GM18519 (cell line): Measurements from ENCODE around the gene MARCHF11.

Experiments
- ATAC-seq: cut with Tn5 transposase; IDR thresholded peaks from one replicate; pipeline ENCODE4 v1.9.1; 2021; ENCODE audit warnings: mild to moderate bottlenecking, moderate library complexity; ENCODE audit not compliant: unreplicated experiment, low FRiP score

The MARCHF11 gene, protein sequence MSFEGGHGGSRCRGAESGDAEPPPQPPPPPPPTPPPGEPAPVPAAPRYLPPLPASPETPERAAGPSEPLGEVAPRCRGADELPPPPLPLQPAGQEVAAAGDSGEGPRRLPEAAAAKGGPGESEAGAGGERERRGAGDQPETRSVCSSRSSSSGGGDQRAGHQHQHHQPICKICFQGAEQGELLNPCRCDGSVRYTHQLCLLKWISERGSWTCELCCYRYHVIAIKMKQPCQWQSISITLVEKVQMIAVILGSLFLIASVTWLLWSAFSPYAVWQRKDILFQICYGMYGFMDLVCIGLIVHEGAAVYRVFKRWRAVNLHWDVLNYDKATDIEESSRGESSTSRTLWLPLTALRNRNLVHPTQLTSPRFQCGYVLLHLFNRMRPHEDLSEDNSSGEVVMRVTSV

DNA sequence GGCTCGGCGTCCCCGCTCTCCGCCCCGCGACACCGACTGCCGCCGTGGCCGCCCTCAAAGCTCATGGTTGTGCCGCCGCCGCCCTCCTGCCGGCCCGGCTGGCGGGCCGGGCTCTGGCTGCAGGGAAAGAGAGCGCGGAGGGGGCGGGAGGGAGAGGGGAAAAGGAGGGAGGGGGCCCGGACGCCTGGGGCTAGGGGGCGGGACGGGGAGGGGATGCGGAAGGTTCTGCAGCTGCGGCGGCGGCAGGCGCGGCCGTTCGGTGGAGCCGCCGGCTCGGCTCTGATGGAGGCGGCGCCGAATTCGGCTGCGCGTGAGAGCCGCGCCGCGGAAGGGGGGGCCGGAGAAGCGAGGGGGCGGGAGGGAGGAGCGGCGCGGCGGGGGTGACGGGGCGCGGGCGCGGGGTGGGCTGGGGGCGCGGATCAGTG is at the start of gene MARCHF11:
Gene MARCHF11, minus strand, starts transcription at position 281 of the 425 bp plus-strand sequence. Its CDS starts 216 bp downstream, at position 65.
- ATAC-seq: no peak

DNA sequence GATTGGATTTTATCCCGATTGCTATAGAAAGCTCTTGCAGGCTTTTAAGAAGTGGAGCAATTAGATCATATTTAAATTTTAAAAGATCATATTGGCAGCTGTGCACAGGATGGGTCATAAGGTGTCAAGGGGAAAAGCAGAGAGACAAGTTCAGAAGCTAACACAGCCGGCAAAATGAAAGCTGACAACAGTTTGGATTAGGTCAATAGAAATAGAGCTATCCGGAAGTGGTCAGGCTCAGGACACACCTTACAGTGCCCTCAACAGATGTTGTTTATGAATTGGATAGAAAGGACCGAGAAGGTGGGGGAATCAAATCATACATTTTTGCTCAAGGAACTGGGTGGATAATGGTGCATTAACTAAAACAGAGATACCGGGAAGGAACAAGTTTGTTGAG is 46.3 kb upstream of the MARCHF11 start:
- ATAC-seq: no peak

DNA sequence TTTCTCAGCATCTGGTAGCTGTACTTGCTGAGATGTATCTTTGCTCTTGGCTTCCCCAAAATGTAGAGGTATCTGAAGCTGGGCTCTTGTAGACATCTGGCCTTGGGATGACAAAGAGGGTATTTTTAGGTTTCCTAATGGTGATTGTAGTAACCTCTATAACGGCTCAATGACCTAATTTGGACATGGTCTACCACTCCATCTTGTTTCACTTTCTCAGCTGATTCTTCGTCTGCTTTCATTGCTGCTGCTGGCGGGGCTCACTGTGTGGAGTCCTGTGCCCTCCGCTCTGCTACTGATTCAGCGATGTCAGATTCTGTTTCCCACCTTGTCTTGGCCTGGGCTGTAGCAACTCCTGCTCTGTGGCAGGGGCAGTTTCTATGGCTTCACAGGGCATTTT is 12.7 kb upstream of the MARCHF11 start:
- ATAC-seq: no peak

DNA sequence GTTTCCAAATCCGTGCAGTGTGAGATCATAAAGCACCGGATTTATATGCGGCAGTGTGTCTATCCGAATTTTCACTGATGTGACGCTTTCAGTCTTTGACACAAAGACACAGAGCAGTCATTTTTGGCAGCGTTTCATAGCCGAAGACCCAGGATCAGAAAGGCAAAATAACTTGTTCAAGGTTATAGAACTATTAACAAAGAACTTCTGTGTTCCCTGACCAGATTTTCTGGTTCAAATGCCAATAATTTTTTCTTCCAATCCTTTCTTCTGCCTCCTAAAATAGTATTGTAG is 1.1 kb upstream of the MARCHF11 start:
- ATAC-seq: no peak

DNA sequence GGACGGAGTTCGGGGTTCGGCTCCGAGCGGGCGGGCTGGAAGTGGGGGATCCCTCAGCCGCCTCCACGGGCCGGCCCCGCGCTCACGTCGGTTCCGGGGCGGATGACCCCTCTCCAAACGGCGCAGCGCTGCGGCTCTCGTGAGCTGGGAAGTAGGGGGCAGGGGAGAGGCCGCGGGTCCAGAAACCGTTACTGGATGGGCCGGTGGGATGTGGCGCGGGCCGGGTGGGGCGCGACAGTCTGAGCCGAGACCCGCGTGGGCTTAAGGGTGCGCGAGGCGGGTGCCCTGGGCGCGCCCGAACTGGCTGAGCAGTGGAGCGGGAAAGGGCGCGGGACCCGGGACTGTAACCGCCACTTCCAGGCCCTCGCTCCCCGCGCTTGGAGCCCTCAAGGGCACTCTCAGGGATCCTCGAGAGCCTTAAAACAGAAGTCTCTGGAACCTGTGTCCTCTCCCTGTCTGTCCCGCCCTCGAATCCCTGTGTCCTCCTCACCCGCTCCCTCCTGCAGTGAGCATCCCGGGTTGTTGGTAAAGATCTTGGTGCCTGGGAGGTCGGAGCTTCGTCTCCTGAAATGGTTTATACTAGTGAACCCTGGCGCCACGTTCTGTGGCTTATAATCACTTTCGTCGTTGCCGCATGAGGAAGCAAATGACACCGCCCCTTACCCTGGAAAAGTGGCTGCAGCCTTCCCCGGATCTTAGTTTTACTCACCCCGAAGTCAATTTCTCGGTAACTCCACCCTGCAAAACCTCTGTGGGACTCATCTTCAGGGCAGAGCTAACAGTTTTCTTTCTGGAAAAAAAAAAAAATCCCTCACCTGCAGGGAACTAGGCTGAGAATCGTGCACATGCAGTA is 571 bp upstream of the MARCHF11 start:
- no peak for ATAC-seq

DNA sequence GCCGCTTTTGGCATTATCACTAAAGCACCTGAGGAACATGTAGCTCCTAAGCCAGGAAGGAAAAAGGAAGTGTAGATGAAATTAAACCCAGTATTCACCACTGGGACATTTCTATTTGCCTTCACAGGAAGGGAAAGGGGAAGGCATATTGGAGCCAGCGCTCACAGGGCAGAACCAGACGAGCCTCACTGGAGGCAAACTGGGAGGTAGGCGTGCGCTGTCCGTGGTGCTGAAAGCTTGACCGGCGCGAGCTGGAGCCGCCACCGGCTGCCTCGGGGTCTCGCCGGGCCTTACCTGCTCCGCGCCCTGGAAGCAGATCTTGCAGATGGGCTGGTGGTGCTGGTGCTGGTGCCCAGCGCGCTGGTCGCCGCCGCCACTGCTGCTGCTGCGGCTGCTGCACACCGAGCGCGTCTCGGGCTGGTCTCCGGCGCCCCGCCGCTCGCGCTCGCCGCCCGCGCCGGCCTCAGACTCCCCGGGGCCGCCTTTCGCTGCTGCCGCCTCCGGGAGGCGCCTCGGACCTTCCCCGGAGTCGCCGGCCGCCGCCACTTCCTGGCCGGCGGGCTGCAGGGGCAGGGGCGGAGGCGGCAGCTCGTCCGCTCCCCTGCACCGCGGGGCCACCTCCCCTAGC is 732 bp downstream of the MARCHF11 start:
- no peak for ATAC-seq

DNA sequence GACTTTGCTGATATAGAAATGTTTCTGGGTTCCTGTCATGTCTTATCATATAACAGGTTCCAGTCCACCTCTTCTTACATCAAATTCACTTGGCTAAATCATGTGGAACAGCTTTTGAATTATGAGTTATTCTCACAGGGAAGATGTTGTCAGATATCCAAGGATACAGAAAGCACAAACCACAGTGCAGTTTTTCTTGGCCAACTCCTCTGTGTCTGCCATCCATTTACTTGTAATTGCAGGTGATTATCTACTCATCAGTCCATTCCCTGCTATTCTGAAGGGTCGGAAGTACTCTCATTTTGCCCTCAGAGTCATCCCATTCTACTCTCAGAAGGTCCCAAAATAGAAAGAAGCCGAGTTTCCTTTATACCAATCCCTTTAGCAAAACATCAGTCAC is 10.0 kb downstream of the MARCHF11 start:
- no peak for ATAC-seq

DNA sequence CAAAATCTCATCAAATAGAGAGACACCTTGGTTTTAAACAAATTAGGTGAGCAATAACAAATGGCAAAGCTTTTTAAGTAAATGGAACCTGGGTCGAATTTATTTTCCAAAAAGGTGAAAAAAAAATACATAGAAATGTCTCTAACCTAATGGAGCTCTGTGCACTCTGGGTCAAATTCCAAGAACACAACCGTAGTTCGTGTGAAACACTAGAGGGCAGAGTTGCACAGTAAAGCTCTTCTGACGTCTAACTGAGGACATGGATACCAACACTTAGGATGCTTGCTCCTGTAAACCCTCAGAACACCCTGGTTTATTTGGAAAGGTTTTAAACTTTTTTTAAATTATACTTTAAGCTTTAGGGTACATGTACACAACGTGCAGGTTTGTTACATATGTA is 18.9 kb downstream of the MARCHF11 start:
- peak; percentile 95 for ATAC-seq

DNA sequence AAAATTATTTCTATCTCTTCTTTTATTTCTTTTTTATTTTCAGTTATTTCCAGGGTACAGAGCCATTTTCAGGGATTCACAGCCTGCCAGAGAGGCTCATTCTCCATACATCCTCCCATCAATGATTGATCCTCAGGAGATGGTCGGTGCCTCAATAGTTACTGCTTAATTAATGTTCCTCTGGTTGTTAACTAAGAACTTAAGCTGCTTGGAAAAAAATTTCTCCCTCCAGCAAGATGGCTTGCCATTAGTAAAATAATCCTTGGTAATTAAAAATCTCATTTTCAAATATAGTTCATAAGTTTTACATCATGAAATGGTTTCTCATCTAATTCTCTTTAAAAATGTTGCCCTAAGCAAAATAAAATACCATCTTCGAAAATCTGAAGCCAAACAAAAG is 20.0 kb downstream of the MARCHF11 start:
- no peak for ATAC-seq

DNA sequence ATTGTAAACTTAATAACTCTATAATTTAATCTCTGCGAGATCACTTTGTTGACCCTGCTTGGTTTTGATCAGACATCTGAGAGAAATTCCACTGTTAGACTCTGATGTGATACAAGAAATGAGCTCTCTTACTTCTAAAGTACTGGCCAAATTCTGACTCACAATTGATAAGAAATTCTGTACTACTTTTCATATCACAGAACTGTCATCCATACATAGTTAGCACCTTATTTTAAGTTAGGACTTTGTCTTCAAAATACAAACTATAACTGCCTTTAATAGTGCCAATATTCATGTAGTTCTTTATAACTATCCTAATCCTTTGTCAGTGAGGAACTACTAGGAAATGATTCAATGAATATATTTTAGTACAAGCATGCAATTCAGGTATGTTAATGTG is 23.4 kb downstream of the MARCHF11 start:
- ATAC-seq: no peak

DNA sequence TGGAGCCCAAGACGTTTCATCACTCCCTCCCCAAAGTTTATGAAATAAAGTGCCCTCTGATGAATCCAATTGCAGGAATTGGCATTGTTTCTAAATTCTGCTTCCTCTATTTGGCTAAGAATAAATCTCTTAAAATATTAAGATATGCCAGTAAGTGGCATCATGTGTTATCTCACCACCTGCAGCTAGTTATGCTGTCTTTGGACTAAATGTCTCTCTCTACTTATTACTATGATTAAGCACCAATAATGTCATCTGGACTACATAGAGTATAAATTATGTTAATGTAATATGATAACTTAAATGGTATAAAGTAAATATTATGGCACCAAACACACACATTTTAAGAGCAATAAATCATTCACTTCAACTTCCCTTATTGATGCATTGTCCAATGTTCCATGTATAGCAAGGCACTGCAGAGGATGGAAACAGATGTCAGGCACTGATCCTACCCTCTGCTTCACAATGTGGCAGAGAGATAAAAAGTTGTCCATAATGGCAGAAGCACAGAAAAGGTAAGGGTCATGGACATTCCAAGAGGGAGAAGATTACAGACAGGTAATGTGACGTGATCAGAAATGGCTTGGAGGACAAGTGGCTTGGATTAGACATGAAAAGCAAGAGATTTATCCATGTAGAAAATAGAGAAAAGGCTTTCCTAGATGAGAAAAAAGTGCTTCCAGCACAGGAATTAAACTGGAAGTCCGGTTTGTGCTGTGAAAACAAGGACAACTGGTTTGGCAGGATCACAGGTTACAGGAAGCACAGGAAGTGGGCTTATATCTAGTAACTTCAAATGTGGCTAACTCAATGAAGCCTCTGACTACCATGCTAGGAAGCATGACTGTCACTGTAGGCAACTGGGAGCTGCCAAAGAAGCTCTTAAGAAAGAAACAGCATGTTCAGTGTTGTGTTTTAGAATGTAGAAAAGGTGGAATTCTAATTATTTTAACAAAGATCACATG is 26.7 kb downstream of the MARCHF11 start:
- ATAC-seq: no peak

DNA sequence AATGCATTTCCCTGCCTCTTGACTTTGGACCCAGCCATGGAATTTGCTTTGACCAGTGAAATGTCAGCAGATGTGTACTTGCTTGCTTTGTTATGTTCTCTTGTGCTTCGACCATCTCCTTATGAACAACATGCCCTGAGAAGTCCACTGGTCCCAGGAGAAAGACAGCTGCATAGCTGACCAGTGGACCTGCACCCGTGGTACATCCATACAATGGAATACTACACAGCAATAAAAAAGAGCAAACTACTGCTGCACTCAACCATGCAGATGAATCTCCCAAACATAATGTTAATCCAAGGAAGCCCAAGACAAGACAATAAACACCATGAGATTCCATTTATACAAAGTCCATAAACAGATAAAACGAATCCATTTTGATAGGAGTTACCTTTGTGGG is 30.0 kb downstream of the MARCHF11 start:
- no peak for ATAC-seq

DNA sequence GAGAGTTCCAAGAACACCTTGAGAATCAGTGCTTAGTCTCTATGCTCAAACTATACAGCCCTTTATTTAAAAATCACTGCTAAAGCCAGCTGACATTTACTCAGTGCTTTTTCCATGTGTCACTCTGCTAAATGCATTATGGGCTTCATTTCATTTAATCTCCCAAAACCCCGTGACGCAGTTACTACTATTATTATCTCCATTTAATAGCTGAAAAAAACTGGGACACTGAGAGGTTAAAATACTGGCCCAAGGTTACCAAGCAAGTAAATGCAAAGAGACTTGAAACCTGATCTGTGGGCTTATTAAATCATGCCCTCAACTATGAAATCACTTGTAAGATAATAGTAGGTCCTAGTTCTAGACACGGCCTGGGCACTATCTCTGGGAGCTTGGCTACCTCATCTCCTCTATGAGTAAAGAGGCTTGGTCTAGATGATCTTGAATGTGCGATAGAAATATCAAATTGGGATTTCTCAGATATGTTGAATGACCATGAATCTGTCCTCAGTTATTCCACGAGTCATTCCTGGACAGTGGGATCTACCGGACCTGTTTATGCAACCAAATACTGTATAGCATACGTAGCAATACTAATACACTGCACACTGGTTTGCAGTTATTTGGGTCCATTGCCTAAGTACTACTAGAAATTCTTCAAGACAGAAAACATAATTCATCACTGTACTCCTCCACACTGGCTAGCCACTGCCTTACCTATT is 32.3 kb downstream of the MARCHF11 start:
- ATAC-seq: no peak

DNA sequence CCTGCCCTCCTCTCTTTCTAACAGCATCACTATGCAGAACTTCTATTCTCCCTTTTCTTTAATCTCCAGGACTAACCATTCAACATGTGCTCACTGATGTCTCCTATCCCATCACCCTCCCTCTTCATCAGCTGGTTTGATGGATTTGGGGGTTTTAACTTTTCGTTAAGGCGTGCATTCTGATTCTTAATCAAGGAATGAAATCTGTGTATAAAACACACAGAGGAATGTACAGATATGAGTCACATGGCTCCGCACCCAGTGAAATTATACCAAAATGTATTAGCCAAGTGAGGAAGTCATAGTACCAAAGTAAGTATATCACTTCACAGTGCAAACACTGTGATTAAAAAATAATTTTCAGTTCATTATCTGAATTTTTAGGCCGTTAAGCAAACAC is 35.2 kb downstream of the MARCHF11 start:
- no peak for ATAC-seq

DNA sequence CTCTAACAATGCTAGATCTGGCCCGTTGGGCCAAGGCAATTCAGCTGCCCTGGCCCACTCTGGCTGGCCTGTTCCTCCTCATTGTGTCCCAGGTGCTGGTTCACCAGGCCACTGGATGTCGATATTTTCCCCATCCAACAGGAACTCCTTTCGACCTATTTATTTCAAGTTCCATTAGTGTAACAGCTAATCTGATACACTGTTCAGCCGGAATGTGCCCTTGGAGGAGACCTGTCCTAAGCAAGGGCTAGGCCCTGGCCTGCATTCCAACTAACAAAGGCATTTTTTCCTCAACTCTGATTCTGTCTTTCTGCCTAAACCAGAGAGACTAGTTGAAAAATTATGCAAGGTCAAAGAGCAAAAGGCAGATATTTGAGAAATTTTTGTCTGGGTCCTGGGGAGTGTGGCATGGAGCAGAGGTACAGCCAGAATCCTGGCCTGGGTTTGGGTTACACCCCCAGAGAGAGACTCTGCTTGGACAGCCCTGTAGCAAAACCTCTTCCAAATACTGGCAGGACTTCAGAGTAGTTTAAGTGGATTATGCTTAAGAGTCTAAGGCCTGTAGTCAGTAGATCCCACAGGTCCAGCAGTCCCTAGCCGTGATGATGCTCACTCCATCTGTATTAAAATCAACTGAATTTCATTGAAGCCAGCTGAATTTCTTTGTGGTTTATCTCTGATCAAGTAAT is 36.1 kb downstream of the MARCHF11 start:
- ATAC-seq: no peak

DNA sequence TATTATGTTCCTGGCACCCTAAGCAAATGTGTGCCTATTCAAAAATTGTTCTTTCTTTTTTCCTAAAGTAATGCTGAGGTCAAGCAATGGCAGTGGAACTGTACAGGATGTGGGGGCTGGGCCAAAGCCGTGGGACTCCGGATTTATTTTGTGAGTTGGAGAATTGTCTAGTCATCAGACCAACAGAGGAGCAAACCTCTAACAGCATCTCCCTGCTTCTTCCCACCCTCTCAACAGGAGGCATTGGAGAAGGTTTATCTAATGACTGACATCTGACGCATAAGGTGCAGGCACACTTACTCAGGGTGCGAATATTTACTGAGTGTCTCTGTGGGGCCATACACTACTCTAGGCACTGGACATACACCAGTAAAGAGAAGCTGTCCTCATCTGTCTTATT is 38.6 kb downstream of the MARCHF11 start:
- no peak for ATAC-seq

DNA sequence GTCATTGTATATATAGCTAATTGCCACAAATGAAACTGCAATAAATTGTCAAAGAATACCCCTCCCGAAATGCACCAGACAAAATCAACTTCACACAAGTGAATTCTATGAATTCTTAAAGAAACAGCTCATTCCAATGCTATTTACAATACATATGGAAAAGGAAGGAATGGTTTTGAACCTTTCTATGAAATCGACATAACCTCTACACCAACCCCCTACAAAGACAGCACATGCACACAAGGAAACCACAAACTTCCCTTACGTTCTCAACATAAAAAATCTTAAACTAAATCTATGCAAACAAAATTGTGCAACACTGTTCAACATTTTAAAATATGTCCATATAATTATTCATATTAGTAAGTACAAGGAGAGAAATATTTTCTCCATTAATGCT is 39.2 kb downstream of the MARCHF11 start:
- ATAC-seq: no peak

DNA sequence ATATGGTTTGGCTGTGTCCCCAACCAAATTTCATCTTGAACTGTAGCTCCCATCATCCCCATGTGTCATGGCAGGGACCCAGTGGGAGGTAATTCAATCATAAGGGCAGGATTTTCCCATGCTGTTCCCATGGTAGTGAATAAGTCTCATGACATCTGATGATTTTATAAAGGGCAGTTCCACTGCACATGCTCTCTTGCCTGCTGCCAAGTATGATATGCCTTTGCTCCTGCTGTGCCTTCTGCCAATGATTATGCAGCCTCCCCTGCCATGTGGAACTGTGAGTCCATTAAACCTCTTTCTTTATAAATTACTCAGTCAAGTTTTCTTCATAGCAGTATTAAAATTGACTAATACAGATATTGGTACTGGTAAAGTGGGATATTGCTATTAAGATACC is 42.4 kb downstream of the MARCHF11 start:
- ATAC-seq: no peak

DNA sequence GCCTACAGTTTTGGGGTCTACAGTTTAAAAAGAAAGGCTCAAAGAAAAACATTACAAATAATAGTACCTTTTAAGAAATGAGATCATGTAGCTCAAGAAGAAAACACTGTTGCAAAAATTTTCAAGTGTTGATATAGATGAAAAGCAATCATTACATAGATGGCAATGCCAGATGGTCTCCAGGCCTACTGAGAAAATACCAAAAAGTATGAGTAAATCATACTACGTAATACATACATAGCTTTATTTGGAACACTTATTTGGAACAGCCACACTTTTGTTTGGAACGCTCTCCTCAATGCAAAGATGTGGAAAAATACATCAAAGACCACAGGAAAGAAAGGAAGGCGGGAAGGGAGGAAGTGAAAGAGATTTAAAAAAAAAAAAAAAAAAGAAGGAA is 44.1 kb downstream of the MARCHF11 start:
- ATAC-seq: no peak
